Activated naive CD8-positive, alpha-beta T cell treated with anti-CD3 and anti-CD28 coated beads, Interleukin-2, amount 10 ng/mL, durations not matched to agents 7 days and 5 days (primary cell): ENCODE results near the gene SCAPER. TPM values are rescaled to one million over a fixed set of nuclear protein-coding genes. Genes with fewer than 3 reads are reported as not detected.
"Not testable (repeated sequence)": the region's sequence is repeated elsewhere in the genome, so short reads cannot be mapped to it uniquely, and the experiment has no call there.

Experiments
- ATAC-seq: fragments of 150-1000 bp; cut with Tn5 transposase; one replicate; pipeline ENCODE4 v1.10.0; 2021; ENCODE audit warnings: low read depth, moderate library complexity
- POLR2A ChIA-PET: fragments of 350-600 bp; sonication (Branson Sonifier 250); formaldehyde crosslinking; loops from one replicate; lab custom pipeline; 2021; ENCODE audit warnings: antibody characterized with exemption; lab: Charles Lee
- DNase-seq: peaks from one replicate; pipeline ENCODE4 v3.0.0; 2021
- H3K27ac Mint-ChIP-seq: one replicate; pipeline ENCODE4 v1.8.0; 2022; ENCODE audit warnings: mild to moderate bottlenecking, mixed read lengths
- H3K27me3 Mint-ChIP-seq: one replicate; pipeline ENCODE4 v1.8.0; 2022; ENCODE audit warnings: mild to moderate bottlenecking, moderate library complexity, mixed read lengths
- H3K36me3 Mint-ChIP-seq: one replicate; pipeline ENCODE4 v1.8.0; 2021; ENCODE audit warnings: mild to moderate bottlenecking, mixed read lengths
- H3K4me1 Mint-ChIP-seq: one replicate; pipeline ENCODE4 v1.8.0; 2021; ENCODE audit warnings: mixed read lengths
- H3K4me3 Mint-ChIP-seq: one replicate; pipeline ENCODE4 v1.8.0; 2022; ENCODE audit warnings: mild to moderate bottlenecking, moderate library complexity, mixed read lengths
- H3K9me3 Mint-ChIP-seq: one replicate; pipeline ENCODE4 v1.8.0; 2021; ENCODE audit warnings: mixed read lengths
- total RNA-seq, 2 experiments: library from RNA; stranded (reverse); gene quantifications; one replicate each; pipeline ENCODE4 v1.2.3, GENCODE V29; 2021

Gene SCAPER
- total RNA-seq, 2 experiments from 2014 or later = 38.0 to 44.8 TPM

GRCh38 chr15:76711351-76711827, 193.8 kb downstream of the SCAPER start:
- H3K36me3 Mint-ChIP-seq = peaks cover 48% of the 10 kb centered on the region
- H3K9me3 Mint-ChIP-seq = peaks cover 21% of the 10 kb centered on the region
- POLR2A ChIA-PET = no interaction called here
- no peaks in the 10 kb centered on the region for H3K27me3 Mint-ChIP-seq
- H3K27ac Mint-ChIP-seq = no peak overlapping the region
- DNase-seq (no peak), ATAC-seq (no peak)
- no peak overlapping the region for H3K4me3 Mint-ChIP-seq
- H3K4me1 Mint-ChIP-seq = peaks cover 6% of the 10 kb centered on the region

- DNase-seq, H3K9me3 Mint-ChIP-seq, H3K4me3 Mint-ChIP-seq, H3K27me3 Mint-ChIP-seq, H3K27ac Mint-ChIP-seq, ATAC-seq, POLR2A ChIA-PET, H3K4me1 Mint-ChIP-seq: not testable (repeated sequence)
- H3K36me3 Mint-ChIP-seq = peaks cover 20% of the 10 kb centered on the region
These were observed 201.1 kb downstream of the SCAPER start for GRCh38 chr15:76704032-76704431.

- no peaks in the 10 kb centered on the region for H3K27me3 Mint-ChIP-seq
- no peak for DNase-seq
- no peak overlapping the region for H3K27ac Mint-ChIP-seq
- H3K36me3 Mint-ChIP-seq = peaks cover 9% of the 10 kb centered on the region
- ATAC-seq = no peak
- no peaks in the 10 kb centered on the region for H3K9me3 Mint-ChIP-seq
- POLR2A ChIA-PET = no interaction called here
- no peak overlapping the region for H3K4me3 Mint-ChIP-seq
- H3K4me1 Mint-ChIP-seq = no peaks in the 10 kb centered on the region
These were observed 208.3 kb downstream of the SCAPER start for GRCh38 chr15:76696840-76697239.

- H3K27ac Mint-ChIP-seq, DNase-seq, ATAC-seq, H3K9me3 Mint-ChIP-seq, H3K27me3 Mint-ChIP-seq, H3K4me1 Mint-ChIP-seq, H3K4me3 Mint-ChIP-seq, POLR2A ChIA-PET: not testable (repeated sequence)
- H3K36me3 Mint-ChIP-seq = peaks cover 14% of the 10 kb centered on the region
These were observed 212.6 kb downstream of the SCAPER start for GRCh38 chr15:76692546-76692945.

GRCh38 chr15:76687592-76687991, 217.5 kb downstream of the SCAPER start:
- peaks cover 26% of the 10 kb centered on the region for H3K36me3 Mint-ChIP-seq
- H3K4me3 Mint-ChIP-seq, POLR2A ChIA-PET, H3K27me3 Mint-ChIP-seq, ATAC-seq, H3K27ac Mint-ChIP-seq, H3K9me3 Mint-ChIP-seq, DNase-seq, H3K4me1 Mint-ChIP-seq: not testable (repeated sequence)

GRCh38 chr15:76684002-76684401, 221.1 kb downstream of the SCAPER start:
- Mint-ChIP-seq H3K27ac (no peak overlapping the region), H3K4me3 (no peak overlapping the region), H3K4me1 (no peaks in the 10 kb centered on the region), H3K9me3 (peaks cover 5% of the 10 kb centered on the region), H3K27me3 (no peaks in the 10 kb centered on the region), H3K36me3 (peaks cover 26% of the 10 kb centered on the region)
- DNase-seq (no peak), ATAC-seq (no peak)
- POLR2A ChIA-PET = no interaction called here

DNA sequence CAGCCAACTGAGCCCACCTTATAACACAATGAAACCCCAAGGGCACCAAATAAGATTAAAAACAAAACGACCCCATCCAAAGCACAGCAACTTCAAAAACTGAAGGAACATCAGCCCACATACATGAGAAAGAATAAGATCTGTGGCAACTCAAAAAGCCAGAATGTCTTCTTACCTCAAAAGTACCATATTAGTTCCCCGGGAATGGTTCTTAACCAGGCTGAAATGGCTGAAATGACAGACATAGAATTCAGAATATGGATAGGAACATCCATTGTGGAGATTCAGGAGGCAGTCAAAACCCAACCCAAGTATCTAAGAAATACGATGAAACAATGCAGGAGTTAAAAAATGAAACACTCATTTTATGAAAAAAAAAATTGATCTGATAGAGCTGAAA, 222.3 kb downstream of the SCAPER start:
- peaks cover 3% of the 10 kb centered on the region for H3K9me3 Mint-ChIP-seq

DNA sequence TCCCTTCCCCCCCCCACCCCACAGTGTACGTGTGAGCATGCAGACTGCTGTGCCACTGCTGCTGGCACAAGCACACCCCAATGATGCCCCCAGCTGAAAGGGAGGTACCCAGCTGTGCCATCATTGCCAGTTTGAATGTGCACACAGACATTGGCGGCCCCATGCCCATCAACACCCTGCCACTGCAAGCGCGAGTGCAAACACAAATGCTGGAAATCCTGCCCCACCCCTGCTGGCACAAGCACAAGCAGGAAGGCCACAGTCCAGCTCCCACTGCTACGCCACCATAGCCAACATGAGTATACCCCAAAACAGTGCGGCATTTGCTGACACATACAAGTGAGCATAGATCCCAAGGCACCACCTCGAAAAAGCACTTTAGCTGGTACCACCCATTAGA, 222.9 kb downstream of the SCAPER start:
- DNase-seq (no peak), ATAC-seq (no peak)
- Mint-ChIP-seq H3K9me3 (peaks cover 3% of the 10 kb centered on the region), H3K4me3 (no peak overlapping the region), H3K4me1 (no peaks in the 10 kb centered on the region), H3K27me3 (no peaks in the 10 kb centered on the region), H3K36me3 (peaks cover 15% of the 10 kb centered on the region), H3K27ac (no peak overlapping the region)
- POLR2A ChIA-PET = no interaction called here

More for the DNA sequence above, 222.3 kb downstream of the SCAPER start:
- Mint-ChIP-seq H3K4me3 (no peak overlapping the region), H3K27me3 (no peaks in the 10 kb centered on the region), H3K27ac (no peak overlapping the region), H3K36me3 (peaks cover 17% of the 10 kb centered on the region), H3K4me1 (no peaks in the 10 kb centered on the region)
- ATAC-seq (no peak), DNase-seq (no peak)
- POLR2A ChIA-PET = no interaction called here

DNA sequence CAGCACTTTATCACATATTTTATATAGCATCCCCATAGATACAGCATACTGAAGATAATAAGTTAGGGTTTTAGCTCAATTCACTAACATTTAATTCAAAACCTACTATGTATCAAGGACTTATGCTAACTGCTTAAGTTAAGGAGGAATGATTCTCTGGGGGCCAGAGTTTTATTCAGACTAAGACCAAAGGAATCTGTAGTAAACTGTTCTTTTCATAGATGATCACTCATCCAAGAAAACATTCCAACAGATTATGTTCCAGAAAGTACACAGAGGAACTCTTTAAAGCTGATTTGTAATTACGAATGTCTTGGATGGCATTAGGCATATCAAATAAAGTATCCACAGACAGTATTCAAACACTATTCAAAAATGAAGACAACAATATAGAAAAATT, 226.4 kb downstream of the SCAPER start:
- ATAC-seq (no peak), DNase-seq (no peak)
- Mint-ChIP-seq H3K27me3 (no peaks in the 10 kb centered on the region), H3K4me1 (no peaks in the 10 kb centered on the region), H3K4me3 (no peak overlapping the region), H3K27ac (no peak overlapping the region), H3K36me3 (peaks cover 8% of the 10 kb centered on the region), H3K9me3 (no peaks in the 10 kb centered on the region)
- POLR2A ChIA-PET = no interaction called here

DNA sequence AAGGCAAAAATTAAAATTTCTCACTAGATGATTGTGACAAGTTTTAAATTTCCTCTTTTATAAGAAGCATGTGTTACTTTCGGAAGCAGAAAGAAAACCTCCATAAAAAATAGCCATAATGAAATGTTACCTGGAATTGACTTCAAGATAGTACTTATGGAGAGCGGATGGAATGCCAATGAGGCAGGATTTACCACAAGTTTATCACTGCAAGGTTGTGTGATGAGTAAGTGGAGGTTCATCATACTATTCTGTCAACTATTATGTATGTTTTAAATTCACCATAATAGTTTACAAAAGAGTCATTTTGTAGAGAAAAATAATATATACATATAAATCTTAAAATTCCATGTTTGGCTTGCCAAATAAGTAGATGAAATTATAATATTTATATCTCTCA, 230.3 kb downstream of the SCAPER start:
- ATAC-seq = no peak
- H3K27me3 Mint-ChIP-seq = no peaks in the 10 kb centered on the region
- POLR2A ChIA-PET = no interaction called here
- H3K4me1 Mint-ChIP-seq = no peaks in the 10 kb centered on the region
- H3K9me3 Mint-ChIP-seq = no peaks in the 10 kb centered on the region
- H3K36me3 Mint-ChIP-seq = peaks cover 1% of the 10 kb centered on the region
- no peak overlapping the region for H3K27ac Mint-ChIP-seq
- no peak overlapping the region for H3K4me3 Mint-ChIP-seq
- DNase-seq = no peak

DNA sequence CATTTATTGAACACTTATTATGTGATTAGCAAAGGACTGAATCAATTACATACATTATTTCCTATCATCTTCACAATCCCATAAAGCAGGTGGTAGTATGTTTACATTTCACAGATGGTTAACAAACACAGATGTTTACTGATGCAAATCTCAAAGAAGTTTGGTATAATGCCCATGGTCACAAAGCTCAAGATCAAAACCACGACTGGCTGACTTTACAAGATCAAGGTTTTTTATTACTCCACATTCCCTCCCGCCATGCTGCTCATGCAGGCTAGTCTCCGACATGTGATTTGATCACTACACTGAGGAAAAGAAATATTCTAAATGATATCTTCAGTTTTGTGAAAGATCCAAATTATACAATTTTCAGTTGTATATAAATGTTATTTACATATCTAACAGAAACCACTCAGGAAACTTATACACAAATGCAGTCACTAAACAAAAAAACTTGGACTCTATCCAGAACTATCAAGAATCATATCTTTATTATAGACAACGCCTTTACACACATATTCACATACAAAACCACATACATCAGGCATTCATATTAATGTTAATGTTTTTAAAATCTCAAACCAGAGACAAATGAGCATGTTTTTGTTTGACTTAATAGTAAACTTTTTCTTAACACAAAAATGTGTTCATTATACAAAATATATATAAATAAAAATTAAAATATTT, 235.5 kb downstream of the SCAPER start:
- Mint-ChIP-seq H3K27ac (no peak overlapping the region), H3K9me3 (no peaks in the 10 kb centered on the region), H3K4me1 (no peaks in the 10 kb centered on the region), H3K4me3 (no peak overlapping the region), H3K27me3 (no peaks in the 10 kb centered on the region), H3K36me3 (peaks cover 4% of the 10 kb centered on the region)
- DNase-seq (no peak), ATAC-seq (no peak)
- POLR2A ChIA-PET = no interaction called here

DNA sequence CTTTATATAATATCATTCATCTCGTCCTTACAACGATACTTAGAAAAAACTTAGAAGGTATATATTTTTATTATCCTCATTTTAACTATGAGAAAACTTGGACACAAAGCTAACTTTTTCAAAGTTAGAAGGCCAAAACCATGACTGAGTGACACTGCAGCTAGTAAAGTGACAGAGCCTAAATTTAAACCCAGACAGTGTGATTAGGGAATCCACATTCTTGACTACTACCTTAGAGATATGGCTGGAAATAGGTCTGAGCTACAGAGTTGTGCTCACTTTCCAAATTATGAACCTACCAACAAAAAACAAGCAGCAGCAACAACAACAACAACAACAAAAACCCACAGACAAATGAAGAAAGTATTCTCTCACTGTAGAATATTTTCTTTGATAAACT, 236.2 kb downstream of the SCAPER start:
- Mint-ChIP-seq H3K36me3 (peaks cover 9% of the 10 kb centered on the region), H3K27me3 (no peaks in the 10 kb centered on the region), H3K9me3 (no peaks in the 10 kb centered on the region), H3K27ac (no peak overlapping the region), H3K4me3 (no peak overlapping the region), H3K4me1 (no peaks in the 10 kb centered on the region)
- DNase-seq = no peak
- POLR2A ChIA-PET = no interaction called here
- no peak for ATAC-seq

DNA sequence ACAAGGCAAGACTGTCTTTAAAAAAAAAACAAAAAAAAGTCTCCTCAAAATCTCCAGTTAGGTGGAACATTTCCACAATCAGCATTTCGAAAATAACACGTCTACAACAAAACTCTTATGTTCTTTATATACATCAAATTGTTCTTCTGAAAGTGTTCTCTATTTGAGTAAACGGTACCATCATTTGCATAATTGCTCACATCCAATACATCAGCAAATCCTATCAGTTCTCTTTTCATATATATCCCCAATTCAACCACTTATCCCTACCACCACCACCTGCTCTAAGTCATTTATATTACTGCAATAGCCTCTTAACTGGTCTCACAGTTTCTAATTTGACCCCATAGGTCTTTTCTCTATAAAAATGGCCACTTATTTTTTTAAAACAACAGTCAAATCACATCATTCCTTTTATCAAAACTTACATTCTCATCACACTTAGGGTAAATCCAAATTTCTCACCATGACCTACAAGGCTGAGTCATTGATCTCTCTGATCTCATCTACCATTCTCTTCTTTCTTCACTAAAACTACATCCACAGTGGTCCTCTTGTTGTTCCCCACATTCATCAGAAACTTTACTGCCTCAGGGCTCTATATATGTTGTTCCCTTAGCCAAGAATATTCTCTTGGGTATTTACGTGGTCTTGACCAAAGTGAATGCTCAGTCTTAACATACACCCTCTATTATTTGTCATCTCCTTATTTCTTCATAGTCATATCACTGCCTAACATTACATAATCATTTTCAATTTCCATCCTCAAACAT, 237.0 kb downstream of the SCAPER start:
- no peak for ATAC-seq
- no peak overlapping the region for H3K27ac Mint-ChIP-seq
- H3K27me3 Mint-ChIP-seq = no peaks in the 10 kb centered on the region
- no peak overlapping the region for H3K4me3 Mint-ChIP-seq
- no peaks in the 10 kb centered on the region for H3K9me3 Mint-ChIP-seq
- no peak for DNase-seq
- POLR2A ChIA-PET = no interaction called here
- peaks cover 9% of the 10 kb centered on the region for H3K36me3 Mint-ChIP-seq
- no peaks in the 10 kb centered on the region for H3K4me1 Mint-ChIP-seq

DNA sequence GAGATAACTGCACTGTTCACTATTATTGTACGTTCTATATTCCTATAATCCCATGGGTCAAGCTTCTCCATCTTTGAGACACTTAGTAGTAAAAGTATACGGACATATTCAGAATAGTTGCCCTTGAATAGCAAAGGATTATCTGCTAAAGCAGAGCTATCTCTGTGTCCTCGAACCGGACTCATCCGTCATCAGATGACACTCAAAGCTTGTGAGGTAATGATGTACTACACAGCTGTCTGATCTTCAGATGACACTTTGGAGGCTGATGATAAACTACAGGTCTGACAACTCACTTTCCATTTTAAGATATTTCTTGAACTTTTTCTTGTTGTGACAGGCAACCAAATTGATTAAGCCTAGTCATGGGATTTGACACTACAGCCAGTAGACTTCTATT, 240.2 kb downstream of the SCAPER start:
- no peak overlapping the region for H3K27ac Mint-ChIP-seq
- H3K36me3 Mint-ChIP-seq = peaks cover 24% of the 10 kb centered on the region
- H3K4me3 Mint-ChIP-seq = no peak overlapping the region
- no peaks in the 10 kb centered on the region for H3K27me3 Mint-ChIP-seq
- DNase-seq (no peak), ATAC-seq (no peak)
- peaks cover under 1% of the 10 kb centered on the region for H3K9me3 Mint-ChIP-seq
- H3K4me1 Mint-ChIP-seq = no peaks in the 10 kb centered on the region
- POLR2A ChIA-PET = no interaction called here
